GM23248 (cell line): ENCODE results near the gene SND1. TPM values are rescaled to one million over a fixed set of nuclear protein-coding genes. Genes with fewer than 3 reads are reported as not detected.

ENCODE experiments used
- DNase-seq: peaks from one replicate; pipeline ENCODE4 v3.0.0-alpha.2; 2015
- H2AFZ ChIP-seq: fragments of 200-600 bp; sonication (generic); 2 replicates; pipeline ENCODE4 v1.6.1; 2016; ENCODE audit warnings: antibody characterized with exemption
- H3F3A ChIP-seq: fragments of 200-600 bp; sonication (generic); 2 replicates; pipeline ENCODE4 v1.6.1; 2016; ENCODE audit warnings: mild to moderate bottlenecking, antibody characterized with exemption, mixed run types; ENCODE audit not compliant: insufficient read depth
- H3K27ac ChIP-seq: fragments of 200-600 bp; sonication (generic); 2 replicates; pipeline ENCODE4 v1.5.1; 2016; ENCODE audit warnings: mild to moderate bottlenecking
- H3K27me3 ChIP-seq: fragments of 200-600 bp; sonication (generic); replicated peaks from 2 replicates; pipeline ENCODE4 v1.6.1; 2016; ENCODE audit warnings: mild to moderate bottlenecking; ENCODE audit not compliant: insufficient read depth
- H3K36me3 ChIP-seq: fragments of 200-600 bp; sonication (generic); 2 replicates; pipeline ENCODE4 v1.6.1; 2016; ENCODE audit warnings: low read depth, mild to moderate bottlenecking
- H3K4me1 ChIP-seq: fragments of 200-600 bp; sonication (generic); 2 replicates; pipeline ENCODE4 v1.6.1; 2016; ENCODE audit warnings: mild to moderate bottlenecking; ENCODE audit not compliant: insufficient read depth
- H3K4me2 ChIP-seq: fragments of 200-600 bp; sonication (generic); one replicate; pipeline ENCODE4 v1.6.1; 2016; ENCODE audit warnings: mild to moderate bottlenecking; ENCODE audit not compliant: unreplicated experiment
- H3K4me3 ChIP-seq: fragments of 200-600 bp; sonication (generic); 2 replicates; pipeline ENCODE4 v1.5.1; 2016; ENCODE audit warnings: mild to moderate bottlenecking
- H3K79me2 ChIP-seq: fragments of 200-600 bp; sonication (generic); 2 replicates; pipeline ENCODE4 v1.6.1; 2016; ENCODE audit warnings: mild to moderate bottlenecking; ENCODE audit not compliant: insufficient read depth
- H3K9ac ChIP-seq: fragments of 200-600 bp; sonication (generic); 2 replicates; pipeline ENCODE4 v1.6.1; 2016; ENCODE audit warnings: mild to moderate bottlenecking
- H3K9me2 ChIP-seq: fragments of 200-600 bp; sonication (generic); 2 replicates; pipeline ENCODE4 v1.6.1; 2016; ENCODE audit warnings: mixed run types, mild to moderate bottlenecking, moderate library complexity; ENCODE audit not compliant: insufficient read depth
- H3K9me3 ChIP-seq: fragments of 200-600 bp; sonication (generic); one replicate; pipeline ENCODE4 v1.6.1; 2017; ENCODE audit warnings: low read depth
- H4K20me1 ChIP-seq: fragments of 200-600 bp; sonication (generic); 2 replicates; pipeline ENCODE4 v1.6.0; 2016; ENCODE audit not compliant: insufficient read depth
- EZH2 ChIP-seq: fragments of 200-600 bp; sonication (generic); IDR thresholded peaks from 2 replicates; pipeline ENCODE4 v1.6.1; 2018; ENCODE audit warnings: antibody characterized with exemption, mild to moderate bottlenecking; ENCODE audit not compliant: insufficient read depth, poor library complexity, severe bottlenecking
- EZH2phosphoT487 ChIP-seq: fragments of 200-600 bp; sonication (generic); IDR thresholded peaks from 2 replicates; pipeline ENCODE4 v1.6.1; 2018; ENCODE audit warnings: antibody characterized with exemption, moderate library complexity, mild to moderate bottlenecking, low read depth; ENCODE audit not compliant: insufficient read depth
- whole genome bisulfite sequencing, 2 experiments: methylation state at CpG; one replicate each; pipeline ENCODE4 v1.1.6; 2015 to 2017; ENCODE audit warnings: low lambda C conversion rate in 2 of 2, low coverage in 1 of 2; ENCODE audit errors: missing lambda C conversion rate in 2 of 2; 5-methylcytosine and 5-hydroxymethylcytosine counted together
- in situ Hi-C: fragments of 300-500 bp; cut with MboI; formaldehyde crosslinking; loops from 2 replicates; pipeline ENCODE4 v1.15.0; 2020
- polyA plus RNA-seq: library from polyadenylated mRNA; unstranded; fragments of >200 nt; fragmentation: Nextera tagmentation; extraction: Ambion mirVana; gene quantifications from 2 replicates; pipeline ENCODE4 v1.2.1, GENCODE V29; 2016
- total RNA-seq: library from RNA; depleted of rRNA; stranded (reverse); fragments of >200 nt; shearing (Covaris generic); gene quantifications from 2 replicates; pipeline ENCODE4 v1.2.3, GENCODE V29; 2014; rRNA removed

Gene SND1
- total RNA-seq (174 and 184 TPM in 2 replicates), polyA plus RNA-seq (128 and 137 TPM in 2 replicates)

- no peak for TF ChIP-seq EZH2
- 2 to 3% methylated on average over 63 to 64 of the region's 67 CpGs for WGBS, 2 experiments
Measured at GRCh38 chr7:127651556-127652332, at the start of gene SND1. TSS of gene SND1 (plus strand) at chr7:127652194. CDS start at chr7:127652374, 180 bp downstream.

GRCh38 chr7:127608446-127608845 lies 43.5 kb upstream of the SND1 start:
- Histone ChIP-seq H3K79me2 (no peaks in the 10 kb centered on the region), H3K9me3 (no peaks in the 10 kb centered on the region), H3K27ac (no peak overlapping the region), H3K27me3 (no peaks in the 10 kb centered on the region), H3F3A (no peaks in the 10 kb centered on the region), H3K36me3 (no peaks in the 10 kb centered on the region), H3K4me1 (no peaks in the 10 kb centered on the region), H4K20me1 (no peaks in the 10 kb centered on the region), H3K9me2 (no peaks in the 10 kb centered on the region), H3K4me2 (no peak overlapping the region), H2AFZ (no peak overlapping the region), H3K4me3 (no peak overlapping the region), H3K9ac (no peak overlapping the region)
- 46 to 48% methylated on average over 6 of the region's 6 CpGs for WGBS, 2 experiments
- in situ Hi-C loops, result no loop called here
- TF ChIP-seq EZH2phosphoT487 (no peak), EZH2 (no peak)
- no peak for DNase-seq

More at GRCh38 chr7:127651556-127652332, at the start of gene SND1:
- Histone ChIP-seq H3K9me3 (no peaks in the 10 kb centered on the region), H3K79me2 (peaks cover 47% of the 10 kb centered on the region), H3K4me1 (peaks cover 26% of the 10 kb centered on the region), H2AFZ (peak within 1 kb of the TSS; percentile 95), H3K9me2 (no peaks in the 10 kb centered on the region), H3K4me3 (peak within 1 kb of the TSS; percentile 94), H3K27ac (peak within 1 kb of the TSS; percentile 93), H3K4me2 (peak within 1 kb of the TSS; percentile 92), H4K20me1 (peaks cover 12% of the 10 kb centered on the region; the same call in 1 of the 2 replicates), H3F3A (0 out of 2 replicates have a peak, but pooled peaks cover 5% of the 10 kb centered on the region), H3K27me3 (no peaks in the 10 kb centered on the region), H3K36me3 (no peaks in the 10 kb centered on the region), H3K9ac (peak within 1 kb of the TSS; percentile 93)
- in situ Hi-C loops, result no loop called here
- peak; percentile 99 for DNase-seq

GRCh38 chr7:127609297-127609696 lies 42.7 kb upstream of the SND1 start:
- Histone ChIP-seq H3K36me3 (no peaks in the 10 kb centered on the region), H2AFZ (no peak overlapping the region), H3K27me3 (0 out of 2 replicates have a peak, but pooled peaks cover under 1% of the 10 kb centered on the region), H3K4me3 (no peak overlapping the region), H3K9ac (no peak overlapping the region), H3K27ac (no peak overlapping the region), H3K9me3 (no peaks in the 10 kb centered on the region), H3K4me2 (no peak overlapping the region), H3K79me2 (no peaks in the 10 kb centered on the region), H3K4me1 (no peaks in the 10 kb centered on the region), H4K20me1 (no peaks in the 10 kb centered on the region), H3F3A (no peaks in the 10 kb centered on the region), H3K9me2 (no peaks in the 10 kb centered on the region)
- 41 to 43% methylated on average over 4 to 6 of the region's 6 CpGs for whole genome bisulfite sequencing, 2 experiments
- no peak for DNase-seq
- TF ChIP-seq EZH2 (no peak), EZH2phosphoT487 (no peak)
- in situ Hi-C loops, result no loop called here

GRCh38 chr7:127612263-127612662 lies 39.7 kb upstream of the SND1 start:
- Histone ChIP-seq H3K27me3 (peaks cover 30% of the 10 kb centered on the region), H3K9me2 (no peaks in the 10 kb centered on the region), H4K20me1 (no peaks in the 10 kb centered on the region), H3F3A (no peaks in the 10 kb centered on the region), H3K9ac (no peak overlapping the region), H3K4me2 (no peak overlapping the region), H3K79me2 (no peaks in the 10 kb centered on the region), H3K4me3 (no peak overlapping the region), H3K27ac (no peak overlapping the region), H3K4me1 (no peaks in the 10 kb centered on the region), H3K9me3 (no peaks in the 10 kb centered on the region), H3K36me3 (no peaks in the 10 kb centered on the region), H2AFZ (no peak overlapping the region)
- in situ Hi-C loops, result no loop called here
- DNase-seq, result no peak
- no peak for TF ChIP-seq EZH2phosphoT487
- TF ChIP-seq EZH2, result no peak
- 0 to 6% methylated on average over 1 of the region's 1 CpG for WGBS, 2 experiments
